HG03342 (cell line): ENCODE data around the gene LINS1.

Experiments
- ATAC-seq: cut with Tn5 transposase; IDR thresholded peaks from one replicate; pipeline ENCODE4 v1.9.1; 2021; ENCODE audit warnings: mild to moderate bottlenecking, moderate library complexity; ENCODE audit not compliant: unreplicated experiment

Gene LINS1

GRCh38 chr15:100602064-100602822 is at the start of gene LINS1, which contains the start of gene ASB7:
Gene LINS1, minus strand, starts transcription at chr15:100602184. Its CDS starts 21,342 bp downstream, at chr15:100580842.
Gene ASB7, plus strand, starts transcription at chr15:100602589. Its CDS starts 9,628 bp downstream, at chr15:100612217.
- peak; percentile 87 for ATAC-seq

GRCh38 chr15:100651253-100651652 is 49.3 kb upstream of the LINS1 start:
- no peak for ATAC-seq

- no peak for ATAC-seq
Observed at GRCh38 chr15:100650685-100651084, 48.7 kb upstream of the LINS1 start.

- no peak for ATAC-seq
Observed at GRCh38 chr15:100648951-100649350, 47.0 kb upstream of the LINS1 start.

- no peak for ATAC-seq
Observed at GRCh38 chr15:100645671-100646070, 43.7 kb upstream of the LINS1 start.

GRCh38 chr15:100642950-100643338 is 41.0 kb upstream of the LINS1 start:
- no peak for ATAC-seq

- ATAC-seq, result no peak
Observed at GRCh38 chr15:100642213-100642949, 40.4 kb upstream of the LINS1 start.

GRCh38 chr15:100638177-100638730 is 36.3 kb upstream of the LINS1 start:
- ATAC-seq, result no peak

GRCh38 chr15:100635406-100636071 is 33.6 kb upstream of the LINS1 start:
- ATAC-seq, result no peak

- no peak for ATAC-seq
Observed at GRCh38 chr15:100633763-100634075, 31.7 kb upstream of the LINS1 start.

- ATAC-seq, result no peak
Observed at GRCh38 chr15:100631831-100632230, 29.8 kb upstream of the LINS1 start.

GRCh38 chr15:100628746-100629145 is 26.8 kb upstream of the LINS1 start:
- ATAC-seq, result no peak

GRCh38 chr15:100627789-100628395 is 25.9 kb upstream of the LINS1 start:
- ATAC-seq, result peak; percentile 77

- ATAC-seq, result no peak
Observed at GRCh38 chr15:100623301-100623700, 21.3 kb upstream of the LINS1 start.

GRCh38 chr15:100616700-100617099 is 14.7 kb upstream of the LINS1 start:
- ATAC-seq, result no peak

- no peak for ATAC-seq
Observed at GRCh38 chr15:100615801-100616200, 13.8 kb upstream of the LINS1 start.

GRCh38 chr15:100614918-100615317 is 12.9 kb upstream of the LINS1 start:
- no peak for ATAC-seq

GRCh38 chr15:100614336-100614735 is 12.4 kb upstream of the LINS1 start:
- ATAC-seq, result no peak

GRCh38 chr15:100613208-100613607 is 11.2 kb upstream of the LINS1 start:
- no peak for ATAC-seq

- no peak for ATAC-seq
Observed at GRCh38 chr15:100612539-100612938, 10.6 kb upstream of the LINS1 start.

- peak; percentile 47 for ATAC-seq
Observed at GRCh38 chr15:100602823-100603393, 924 bp upstream of the LINS1 start.
